Right kidney (tissue), 1 donor: ENCODE measurements around the gene SCAF4.
"Not testable (repeated sequence)": the region's sequence is repeated elsewhere in the genome, so short reads cannot be mapped to it uniquely, and the experiment has no call there.

ENCODE experiments used
- DNase-seq: peaks from one replicate; pipeline ENCODE4 v3.0.0-alpha.2; 2016

The SCAF4 gene

GRCh38 chr21:31671931-31672330 is 60.0 kb downstream of the SCAF4 start:
- no peak for DNase-seq

GRCh38 chr21:31671146-31671716 is 60.7 kb downstream of the SCAF4 start:
- no peak for DNase-seq

- no peak for DNase-seq
These were observed 61.8 kb downstream of the SCAF4 start for GRCh38 chr21:31670070-31670469.

- no peak for DNase-seq
These were observed 63.0 kb downstream of the SCAF4 start for GRCh38 chr21:31668651-31669491.

- no peak for DNase-seq
These were observed 64.3 kb downstream of the SCAF4 start for GRCh38 chr21:31667639-31668038.

GRCh38 chr21:31667132-31667531 is 64.8 kb downstream of the SCAF4 start:
- no peak for DNase-seq

GRCh38 chr21:31666445-31667010 is 65.4 kb downstream of the SCAF4 start:
- no peak for DNase-seq

GRCh38 chr21:31665869-31666268 is 66.0 kb downstream of the SCAF4 start:
- not testable (repeated sequence) for DNase-seq

- DNase-seq, result no peak
These were observed 66.5 kb downstream of the SCAF4 start for GRCh38 chr21:31665397-31665796.

GRCh38 chr21:31663584-31664249 is 68.2 kb downstream of the SCAF4 start:
- DNase-seq, result no peak

GRCh38 chr21:31660591-31660990 is 71.3 kb downstream of the SCAF4 start:
- no peak for DNase-seq

- DNase-seq, result peak; percentile 71
These were observed 71.7 kb downstream of the SCAF4 start for GRCh38 chr21:31660259-31660565.

GRCh38 chr21:31659536-31660258 is 72.2 kb downstream of the SCAF4 start, which contains the start of gene SOD1:
TSS of gene SOD1 (plus strand) at chr21:31659693. CDS start at chr21:31659770, 77 bp downstream.
- DNase-seq, result peak; percentile 92

GRCh38 chr21:31659286-31659535 is 72.7 kb downstream of the SCAF4 start:
- DNase-seq, result no peak

GRCh38 chr21:31658053-31658452 is 73.9 kb downstream of the SCAF4 start:
- no peak for DNase-seq

- DNase-seq, result no peak
These were observed 75.5 kb downstream of the SCAF4 start for GRCh38 chr21:31656199-31657095.

- DNase-seq, result not testable (repeated sequence)
These were observed 76.9 kb downstream of the SCAF4 start for GRCh38 chr21:31654821-31655580.

GRCh38 chr21:31654340-31654739 is 77.6 kb downstream of the SCAF4 start:
- DNase-seq, result no peak

GRCh38 chr21:31651491-31651890 is 80.4 kb downstream of the SCAF4 start:
- DNase-seq, result not testable (repeated sequence)

GRCh38 chr21:31650930-31651329 is 81.0 kb downstream of the SCAF4 start:
- no peak for DNase-seq

GRCh38 chr21:31647650-31648049 is 84.3 kb downstream of the SCAF4 start:
- DNase-seq, result no peak
